B cell (primary cell): Measurements from ENCODE around the gene KRT20. TPM values are rescaled to one million over a fixed set of nuclear protein-coding genes. Genes with fewer than 3 reads are reported as not detected.

ENCODE experiments used
- ATAC-seq: fragments of 200-7000 bp; cut with Tn5 transposase; one replicate; pipeline ENCODE4 v1.10.0; 2021; ENCODE audit warnings: low read depth, mild to moderate bottlenecking, moderate number of reproducible peaks, moderate library complexity
- CTCF ChIA-PET: fragments of 350-600 bp; sonication (Branson Sonifier 250); formaldehyde crosslinking; loops from one replicate; lab custom pipeline; 2021; ENCODE audit warnings: antibody characterized with exemption, inconsistent platforms; lab: Charles Lee
- POLR2A ChIA-PET: fragments of 350-600 bp; sonication (Branson Sonifier 250); formaldehyde crosslinking; loops from one replicate; lab custom pipeline; 2021; ENCODE audit warnings: antibody characterized with exemption; lab: Charles Lee
- DNase-seq: peaks from one replicate; pipeline ENCODE4 v3.0.0; 2013
- H2AFZ ChIP-seq: 2 replicates; pipeline ENCODE4 v1.6.1; 2012; ENCODE audit warnings: mild to moderate bottlenecking, low read depth, low read length; ENCODE audit not compliant: insufficient read depth, poor library complexity, severe bottlenecking
- H3K27ac ChIP-seq, 2 donors: 1 replicate in 1 of 2; 2 replicates in 1 of 2; pipeline ENCODE4 v1.5.1; 2012 to 2013; ENCODE audit warnings: low read length in 2 of 2, mild to moderate bottlenecking in 2 of 2, moderate library complexity in 1 of 2
- H3K27me3 ChIP-seq, 4 experiments: fragments of 200-600 bp in 1 of 4; sonication (generic) in 1 of 4; replicated peaks in 1 of 4; 1 replicate in 2 of 4; 2 replicates in 2 of 4; pipeline versions ENCODE4 v1.6.1 to v1.7.0; 2013 to 2016; ENCODE audit warnings: low read length in 3 of 4, mild to moderate bottlenecking in 2 of 4, mixed read lengths in 1 of 4, moderate library complexity in 1 of 4; ENCODE audit not compliant: insufficient read depth in 4 of 4, control insufficient read depth in 3 of 4; ENCODE audit errors: control extremely low read depth in 1 of 4
- H3K36me3 ChIP-seq, 2 experiments: replicated peaks in 1 of 2; 1 replicate in 1 of 2; 2 replicates in 1 of 2; pipeline versions ENCODE4 v1.6.1 to v1.7.1; 2013; ENCODE audit warnings: low read length in 1 of 2; ENCODE audit not compliant: insufficient read depth in 2 of 2, control insufficient read depth in 1 of 2; ENCODE audit errors: control extremely low read depth in 1 of 2, extremely low read depth in 1 of 2
- H3K4me1 ChIP-seq, 2 donors: fragments of 200-600 bp in 1 of 2; sonication (generic) in 1 of 2; 1 replicate in 1 of 2; 2 replicates in 1 of 2; pipeline versions ENCODE4 v1.5.1 to v1.6.1; 2013 to 2017; ENCODE audit warnings: low read length in 2 of 2; ENCODE audit not compliant: control insufficient read depth in 2 of 2, insufficient read depth in 2 of 2
- H3K4me2 ChIP-seq: replicated peaks from 2 replicates; pipeline ENCODE3; 2012; ENCODE audit warnings: mild to moderate bottlenecking, low read depth, low read length; ENCODE audit not compliant: poor library complexity, severe bottlenecking
- H3K4me3 ChIP-seq, 5 experiments: fragments of 200-600 bp in 1 of 5; sonication (generic) in 1 of 5; 1 replicate in 3 of 5; 2 replicates in 2 of 5; pipeline versions ENCODE4 v1.5.1 to v1.7.0; 2011 to 2016; ENCODE audit warnings: low read length in 4 of 5, mild to moderate bottlenecking in 4 of 5, low read depth in 2 of 5, control low read depth in 1 of 5, moderate library complexity in 1 of 5; ENCODE audit not compliant: insufficient read depth in 1 of 5; ENCODE audit errors: control extremely low read depth in 1 of 5, extremely low read depth in 1 of 5
- H3K79me2 ChIP-seq: fragments of 200-600 bp; sonication (generic); one replicate; pipeline ENCODE4 v1.6.0; 2016; ENCODE audit warnings: low read length; ENCODE audit not compliant: control insufficient read depth, insufficient read depth
- H3K9ac ChIP-seq: fragments of 200-600 bp; sonication (generic); 2 replicates; pipeline ENCODE4 v1.6.1; 2017; ENCODE audit warnings: mild to moderate bottlenecking, low read length, moderate library complexity
- H3K9me3 ChIP-seq, 3 donors: one replicate each; pipeline versions ENCODE4 v1.6.1 to v1.7.1; 2013; ENCODE audit warnings: low read length in 2 of 3; ENCODE audit not compliant: control insufficient read depth in 2 of 3, insufficient read depth in 1 of 3; ENCODE audit errors: control extremely low read depth in 1 of 3
- H4K20me1 ChIP-seq: 2 replicates; pipeline ENCODE4 v1.6.0; 2012; ENCODE audit warnings: mild to moderate bottlenecking, low read length; ENCODE audit not compliant: insufficient read depth, control insufficient read depth, poor library complexity, severe bottlenecking
- H3K27ac Mint-ChIP-seq: one replicate; pipeline ENCODE4 v1.8.0; 2021; ENCODE audit warnings: mixed read lengths
- H3K27me3 Mint-ChIP-seq: one replicate; pipeline ENCODE4 v1.8.0; 2021; ENCODE audit warnings: mixed read lengths
- H3K4me1 Mint-ChIP-seq: one replicate; pipeline ENCODE4 v1.8.0; 2021; ENCODE audit warnings: mixed read lengths
- H3K4me3 Mint-ChIP-seq: one replicate; pipeline ENCODE4 v1.8.0; 2021; ENCODE audit warnings: mixed read lengths
- H3K9me3 Mint-ChIP-seq: one replicate; pipeline ENCODE4 v1.8.0; 2022; ENCODE audit warnings: mixed read lengths; ENCODE audit not compliant: insufficient read depth
- CTCF ChIP-seq: fragments of 200-600 bp; IDR thresholded peaks from one replicate; pipeline ENCODE4 v1.8.0; 2022; ENCODE audit warnings: antibody characterized with exemption, mild to moderate bottlenecking
- EZH2 ChIP-seq: IDR thresholded peaks from 2 replicates; pipeline ENCODE4 v1.6.1; 2012; ENCODE audit warnings: borderline replicate concordance, low read depth, mild to moderate bottlenecking, moderate library complexity, low read length; ENCODE audit not compliant: insufficient read depth, poor library complexity, severe bottlenecking
- WGBS: methylation state at CpG from one replicate; pipeline ENCODE4 v1.1.5; 2013; ENCODE audit warnings: missing lambda C conversion rate; ENCODE audit not compliant: insufficient coverage; 5-methylcytosine and 5-hydroxymethylcytosine counted together
- intact Hi-C: fragments of 100-400 bp; cut with micrococcal nuclease; formaldehyde crosslinking; loops from one replicate; pipeline ENCODE4 v1.10.0; 2022
- polyA plus RNA-seq: library from polyadenylated mRNA; depleted of rRNA; stranded (reverse); fragments of >200 nt; gene quantifications from 2 replicates; pipeline ENCODE4 v1.2.3, GENCODE V29; 2012
- total RNA-seq, 2 donors: library from RNA; stranded (reverse); fragments of 120-200 nt in 1 of 2; gene quantifications; 1 replicate in 1 of 2; 2 replicates in 1 of 2; pipeline versions ENCODE4 v1.2.3 to v1.2.4, GENCODE V29; 2013 to 2022

The KRT20 gene
- total and polyA plus RNA-seq, 2 donors (not counting 1 experiment from before 2014, with no cell fraction given) = not detected

- intact Hi-C loops = no loop called here
- POLR2A ChIA-PET = no interaction called here
- H2AFZ ChIP-seq = no peak overlapping the region
Observed at GRCh38 chr17:40883626-40884334, 1.3 kb downstream of the KRT20 start.

More at GRCh38 chr17:40883626-40884334, 1.3 kb downstream of the KRT20 start:
- Histone ChIP-seq H3K79me2 (no peaks in the 10 kb centered on the region), H3K36me3 (no peaks in the 10 kb centered on the region), H3K9ac (no peak overlapping the region), H3K27ac (no peak overlapping the region), H3K9me3 (peaks cover 0 to 2% (median 0%) of the 10 kb centered on the region in 3 donors), H4K20me1 (no peaks in the 10 kb centered on the region), H3K4me3 (no peak overlapping the region), H3K4me1 (no peaks in the 10 kb centered on the region), H3K27me3 (peaks cover 0 to 12% (median 7%) of the 10 kb centered on the region in 4 experiments), H3K4me2 (no peak overlapping the region)
- TF ChIP-seq EZH2 = no peak
- TF ChIP-seq CTCF = no peak
- Mint-ChIP-seq H3K4me3 (no peak overlapping the region), H3K27ac (no peak overlapping the region), H3K9me3 (no peaks in the 10 kb centered on the region), H3K27me3 (peaks cover 33% of the 10 kb centered on the region), H3K4me1 (no peaks in the 10 kb centered on the region)
- 96% methylated on average over 5 of the region's 7 CpGs for WGBS
- DNase-seq (no peak), ATAC-seq (no peak)
- CTCF ChIA-PET = no interaction called here
